ENCODE results near the gene SRCAP.

- no peak for TF ChIP-seq REST (IDR thresholded peaks at IDR 0.05; ENCODE audit: insufficient read depth in 1 of 2, low read depth in 2 of 2, low read length in 2 of 2)
- no peak for TF ChIP-seq TAF1 (IDR thresholded peaks at IDR 0.05; ENCODE audit: borderline replicate concordance, insufficient read depth, low read length)
- no peak for TF ChIP-seq SIN3A (IDR thresholded peaks at IDR 0.05; ENCODE audit: borderline replicate concordance, insufficient read depth, low read length)
- no peak for TF ChIP-seq POLR2AphosphoS5 (IDR thresholded peaks at IDR 0.05; ENCODE audit: low read depth, low read length)
- no peak for TF ChIP-seq FOXP2 (optimal IDR thresholded peaks at IDR 0.05; ENCODE audit: borderline replicate concordance, extremely low read depth, extremely low read length, insufficient read depth)
These were observed 42.5 kb downstream of the SRCAP start for GRCh38 chr16:30741461-30741914.
